ENCODE data around the gene MCF2L2. TPM values are rescaled to one million over a fixed set of nuclear protein-coding genes. Genes with fewer than 3 reads are reported as not detected.

Gene MCF2L2
- total RNA-seq, 1 donor from 2014 or later = 0.84 TPM

GRCh38 chr3:183208260-183208659 is 220.2 kb downstream of the MCF2L2 start:
- no peak for TF ChIP-seq CTCF (IDR thresholded peaks at IDR 0.05; ENCODE audit: insufficient read depth, low read length, poor library complexity, severe bottlenecking)
- no peak for DNase-seq (ENCODE audit: low read depth)
- Histone ChIP-seq H3K27me3 (ENCODE audit: control insufficient read depth, insufficient read depth, low read length) (no peaks in the 10 kb centered on the region), H3K4me3 (ENCODE audit: low read depth, low read length) (no peak overlapping the region), H3K36me3 (ENCODE audit: control insufficient read depth, insufficient read depth, low read length) (no peaks in the 10 kb centered on the region)

GRCh38 chr3:183203670-183204069 is 224.7 kb downstream of the MCF2L2 start:
- Histone ChIP-seq H3K4me3 (ENCODE audit: low read depth, low read length) (no peak overlapping the region), H3K36me3 (ENCODE audit: control insufficient read depth, insufficient read depth, low read length) (no peaks in the 10 kb centered on the region)

GRCh38 chr3:183202004-183202722 is 226.3 kb downstream of the MCF2L2 start:
- DNase-seq (ENCODE audit: low read depth) = no peak
- H3K4me3 ChIP-seq (ENCODE audit: low read depth, low read length) = no peak overlapping the region
- no peaks in the 10 kb centered on the region for H3K36me3 ChIP-seq (ENCODE audit: control insufficient read depth, insufficient read depth, low read length)
- H3K27me3 ChIP-seq (ENCODE audit: control insufficient read depth, insufficient read depth, low read length) = no peaks in the 10 kb centered on the region
- TF ChIP-seq CTCF (IDR thresholded peaks at IDR 0.05; ENCODE audit: insufficient read depth, low read length, poor library complexity, severe bottlenecking) = no peak

More at GRCh38 chr3:183203670-183204069, 224.7 kb downstream of the MCF2L2 start:
- no peak for DNase-seq (ENCODE audit: low read depth)
- no peaks in the 10 kb centered on the region for H3K27me3 ChIP-seq (ENCODE audit: control insufficient read depth, insufficient read depth, low read length)
- no peak for TF ChIP-seq CTCF (IDR thresholded peaks at IDR 0.05; ENCODE audit: insufficient read depth, low read length, poor library complexity, severe bottlenecking)

- TF ChIP-seq CTCF (IDR thresholded peaks at IDR 0.05; ENCODE audit: insufficient read depth, low read length, poor library complexity, severe bottlenecking) = no peak
- Histone ChIP-seq H3K4me3 (ENCODE audit: low read depth, low read length) (no peak overlapping the region), H3K36me3 (ENCODE audit: control insufficient read depth, insufficient read depth, low read length) (no peaks in the 10 kb centered on the region), H3K27me3 (ENCODE audit: control insufficient read depth, insufficient read depth, low read length) (no peaks in the 10 kb centered on the region)
- no peak for DNase-seq (ENCODE audit: low read depth)
These were observed 229.5 kb downstream of the MCF2L2 start for GRCh38 chr3:183198939-183199338.

GRCh38 chr3:183197734-183198133 is 230.7 kb downstream of the MCF2L2 start:
- no peaks in the 10 kb centered on the region for H3K36me3 ChIP-seq (ENCODE audit: control insufficient read depth, insufficient read depth, low read length)
- no peak for TF ChIP-seq CTCF (IDR thresholded peaks at IDR 0.05; ENCODE audit: insufficient read depth, low read length, poor library complexity, severe bottlenecking)
- no peak overlapping the region for H3K4me3 ChIP-seq (ENCODE audit: low read depth, low read length)

GRCh38 chr3:183195266-183195665 is 233.2 kb downstream of the MCF2L2 start:
- Histone ChIP-seq H3K27me3 (ENCODE audit: control insufficient read depth, insufficient read depth, low read length) (no peaks in the 10 kb centered on the region), H3K4me3 (ENCODE audit: low read depth, low read length) (no peak overlapping the region), H3K36me3 (ENCODE audit: control insufficient read depth, insufficient read depth, low read length) (no peaks in the 10 kb centered on the region)
- DNase-seq (ENCODE audit: low read depth) = no peak
- TF ChIP-seq CTCF (IDR thresholded peaks at IDR 0.05; ENCODE audit: insufficient read depth, low read length, poor library complexity, severe bottlenecking) = no peak

More at GRCh38 chr3:183197734-183198133, 230.7 kb downstream of the MCF2L2 start:
- no peaks in the 10 kb centered on the region for H3K27me3 ChIP-seq (ENCODE audit: control insufficient read depth, insufficient read depth, low read length)
- DNase-seq (ENCODE audit: low read depth) = no peak

Data from kidney epithelial cell (primary cell).